WTC11 (cell line): ENCODE results near the gene ASCL2. TPM values are rescaled to one million over a fixed set of nuclear protein-coding genes. Genes with fewer than 3 reads are reported as not detected.

Experiments used
- ATAC-seq: fragments of 200-7000 bp; cut with Tn5 transposase; 2 replicates; pipeline ENCODE4 v1.10.0; 2021; ENCODE audit warnings: mild to moderate bottlenecking, moderate library complexity
- CTCF ChIA-PET: fragments of 300-600 bp; sonication (Branson Sonifier 250); formaldehyde crosslinking; loops from one replicate; lab custom pipeline; 2021; ENCODE audit warnings: antibody characterized with exemption; lab: Charles Lee
- POLR2A ChIA-PET: fragments of 350-600 bp; sonication (Branson Sonifier 250); formaldehyde crosslinking; loops from one replicate; lab custom pipeline; 2021; ENCODE audit warnings: antibody characterized with exemption; lab: Charles Lee
- DNase-seq: peaks from one replicate; pipeline ENCODE4 v3.0.0; 2021; ENCODE audit warnings: low spot score
- H3K27ac Mint-ChIP-seq: 2 replicates; pipeline ENCODE4 v1.8.0; 2021; ENCODE audit warnings: mixed read lengths
- H3K27me3 Mint-ChIP-seq: 2 replicates; pipeline ENCODE4 v1.8.0; 2021; ENCODE audit warnings: low read depth, mild to moderate bottlenecking, moderate library complexity, mixed read lengths
- H3K36me3 Mint-ChIP-seq: 2 replicates; pipeline ENCODE4 v1.8.0; 2021; ENCODE audit warnings: mixed read lengths
- H3K4me1 Mint-ChIP-seq: 2 replicates; pipeline ENCODE4 v1.8.0; 2022; ENCODE audit warnings: mixed read lengths
- H3K4me3 Mint-ChIP-seq: 2 replicates; pipeline ENCODE4 v1.8.0; 2021; ENCODE audit warnings: mild to moderate bottlenecking, moderate library complexity, mixed read lengths
- H3K9me3 Mint-ChIP-seq: 2 replicates; pipeline ENCODE4 v1.8.0; 2021; ENCODE audit warnings: mixed read lengths
- CBFB ChIP-seq: sonication (generic); formaldehyde crosslinking; IDR thresholded peaks from 2 replicates; pipeline ENCODE4 v1.8.1; 2022; ENCODE audit warnings: mild to moderate bottlenecking, low read depth, missing genetic modification reagents
- CREB1 ChIP-seq: sonication (generic); formaldehyde crosslinking; IDR thresholded peaks from 2 replicates; pipeline ENCODE4 v1.8.0; 2023; ENCODE audit warnings: mild to moderate bottlenecking, missing genetic modification reagents
- ESRRA ChIP-seq: sonication (generic); formaldehyde crosslinking; IDR thresholded peaks from 2 replicates; pipeline ENCODE4 v1.8.1; 2022; ENCODE audit warnings: mild to moderate bottlenecking, missing genetic modification reagents, borderline replicate concordance
- GABPB1 ChIP-seq: sonication (generic); formaldehyde crosslinking; IDR thresholded peaks from 2 replicates; pipeline ENCODE4 v1.8.1; 2023; ENCODE audit warnings: mild to moderate bottlenecking, missing genetic modification reagents
- HMGA2 ChIP-seq: fragments of 250-450 bp; sonication (Bioruptor Pico); IDR thresholded peaks from 2 replicates; pipeline ENCODE4 v1.4.0; 2021; ENCODE audit warnings: mild to moderate bottlenecking, moderate library complexity
- JAZF1 ChIP-seq: fragments of 250-450 bp; sonication (Bioruptor Pico); IDR thresholded peaks from 2 replicates; pipeline ENCODE4 v1.9.0; 2021; ENCODE audit warnings: moderate library complexity, mild to moderate bottlenecking, inconsistent platforms
- MYBL2 ChIP-seq: sonication (generic); formaldehyde crosslinking; IDR thresholded peaks from 2 replicates; pipeline ENCODE4 v1.8.1; 2023; ENCODE audit warnings: mild to moderate bottlenecking, moderate library complexity, missing genetic modification reagents
- NFE2L1 ChIP-seq: sonication (generic); formaldehyde crosslinking; IDR thresholded peaks from 2 replicates; pipeline ENCODE4 v1.8.1; 2023; ENCODE audit warnings: missing genetic modification reagents
- NFYB ChIP-seq: sonication (generic); formaldehyde crosslinking; conservative IDR thresholded peaks from 2 replicates; pipeline ENCODE4 v1.8.0; 2022; ENCODE audit warnings: low read depth, missing genetic modification reagents
- PREB ChIP-seq: sonication (generic); formaldehyde crosslinking; IDR thresholded peaks from 2 replicates; pipeline ENCODE4 v1.8.1; 2022; ENCODE audit warnings: mild to moderate bottlenecking, missing genetic modification reagents, moderate library complexity, borderline replicate concordance
- RORB ChIP-seq: fragments of 250-450 bp; sonication (Bioruptor Pico); IDR thresholded peaks from 2 replicates; pipeline ENCODE4 v1.9.0; 2021; ENCODE audit warnings: mild to moderate bottlenecking
- SOX15 ChIP-seq: fragments of 250-450 bp; sonication (Bioruptor Pico); IDR thresholded peaks from 2 replicates; pipeline ENCODE4 v1.9.0; 2021; ENCODE audit warnings: mild to moderate bottlenecking
- TCF7 ChIP-seq: sonication (generic); formaldehyde crosslinking; IDR thresholded peaks from 2 replicates; pipeline ENCODE4 v1.8.0; 2022; ENCODE audit warnings: mild to moderate bottlenecking, low read depth, missing genetic modification reagents, moderate library complexity
- ZNF121 ChIP-seq: sonication (generic); formaldehyde crosslinking; IDR thresholded peaks from 2 replicates; pipeline ENCODE4 v1.8.0; 2023; ENCODE audit warnings: missing genetic modification reagents
- ZNF138 ChIP-seq: sonication (generic); formaldehyde crosslinking; conservative IDR thresholded peaks from 2 replicates; pipeline ENCODE4 v1.8.1; 2022; ENCODE audit warnings: mild to moderate bottlenecking, moderate library complexity, missing genetic modification reagents
- ZNF263 ChIP-seq: sonication (generic); formaldehyde crosslinking; IDR thresholded peaks from 2 replicates; pipeline ENCODE4 v1.8.1; 2022; ENCODE audit warnings: low read depth, mild to moderate bottlenecking, moderate library complexity, missing genetic modification reagents
- ZNF423 ChIP-seq: fragments of 250-450 bp; sonication (Bioruptor Pico); IDR thresholded peaks from 2 replicates; pipeline ENCODE4 v2.1.2; 2022; ENCODE audit warnings: mild to moderate bottlenecking, moderate library complexity
- ZNF671 ChIP-seq: fragments of 250-450 bp; sonication (Bioruptor Pico); IDR thresholded peaks from 2 replicates; pipeline ENCODE4 v1.8.0; 2021; ENCODE audit warnings: mild to moderate bottlenecking
- total RNA-seq: library from RNA; stranded (reverse); gene quantifications from 3 replicates; pipeline ENCODE4 v1.2.3, GENCODE V29; 2021
- TF ChIP-seq, protein P1 (sequence below): sonication (generic); formaldehyde crosslinking; IDR thresholded peaks from 2 replicates; pipeline ENCODE4 v1.8.1; 2023; ENCODE audit warnings: mild to moderate bottlenecking, missing genetic modification reagents, moderate library complexity
- TF ChIP-seq, protein P2 (sequence below): sonication (generic); formaldehyde crosslinking; conservative IDR thresholded peaks from 2 replicates; pipeline ENCODE4 v1.8.1; 2022; ENCODE audit warnings: mild to moderate bottlenecking, missing genetic modification reagents
- TF ChIP-seq, protein P3 (sequence below): sonication (generic); formaldehyde crosslinking; IDR thresholded peaks from 2 replicates; pipeline ENCODE4 v1.8.1; 2023; ENCODE audit warnings: mild to moderate bottlenecking, missing genetic modification reagents, moderate library complexity
- TF ChIP-seq, protein P4 (sequence below): sonication (generic); formaldehyde crosslinking; IDR thresholded peaks from 2 replicates; pipeline ENCODE4 v1.8.0; 2023; ENCODE audit warnings: missing genetic modification reagents
- TF ChIP-seq, protein P5 (sequence below): sonication (generic); formaldehyde crosslinking; IDR thresholded peaks from 2 replicates; pipeline ENCODE4 v1.8.0; 2022; ENCODE audit warnings: mild to moderate bottlenecking, missing genetic modification reagents
- TF ChIP-seq, protein P6 (sequence below): sonication (generic); formaldehyde crosslinking; IDR thresholded peaks from 2 replicates; pipeline ENCODE4 v1.8.1; 2022; ENCODE audit warnings: missing genetic modification reagents, borderline replicate concordance

The ASCL2 gene
- total RNA-seq, 1 experiment from 2014 or later: 0.24 TPM

- ATAC-seq (no peak), DNase-seq (no peak)
- H3K9me3 Mint-ChIP-seq: no peaks in the 10 kb centered on the region
- no peak overlapping the region for H3K4me3 Mint-ChIP-seq
- H3K36me3 Mint-ChIP-seq: no peaks in the 10 kb centered on the region
- peaks cover 19% of the 10 kb centered on the region for H3K4me1 Mint-ChIP-seq
- no peak overlapping the region for H3K27ac Mint-ChIP-seq
- no peak for TF ChIP-seq NFE2L1 (CRISPR knock-in tag)
- TF ChIP-seq JAZF1: no peak
- TF ChIP-seq ESRRA (CRISPR knock-in tag): no peak
- no peak for TF ChIP-seq ZNF138 (CRISPR knock-in tag)
- no peak for TF ChIP-seq NFYB
- TF ChIP-seq, protein P1, sequence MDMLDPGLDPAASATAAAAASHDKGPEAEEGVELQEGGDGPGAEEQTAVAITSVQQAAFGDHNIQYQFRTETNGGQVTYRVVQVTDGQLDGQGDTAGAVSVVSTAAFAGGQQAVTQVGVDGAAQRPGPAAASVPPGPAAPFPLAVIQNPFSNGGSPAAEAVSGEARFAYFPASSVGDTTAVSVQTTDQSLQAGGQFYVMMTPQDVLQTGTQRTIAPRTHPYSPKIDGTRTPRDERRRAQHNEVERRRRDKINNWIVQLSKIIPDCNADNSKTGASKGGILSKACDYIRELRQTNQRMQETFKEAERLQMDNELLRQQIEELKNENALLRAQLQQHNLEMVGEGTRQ (CRISPR knock-in tag): no peak
- no peak for TF ChIP-seq ZNF671 (CRISPR knock-in tag)
- CTCF ChIA-PET: no interaction called here
- peaks cover 79% of the 10 kb centered on the region for H3K27me3 Mint-ChIP-seq
- POLR2A ChIA-PET: no interaction called here
Observed at GRCh38 chr11:2272228-2272945, 2.0 kb upstream of the ASCL2 start.

DNA sequence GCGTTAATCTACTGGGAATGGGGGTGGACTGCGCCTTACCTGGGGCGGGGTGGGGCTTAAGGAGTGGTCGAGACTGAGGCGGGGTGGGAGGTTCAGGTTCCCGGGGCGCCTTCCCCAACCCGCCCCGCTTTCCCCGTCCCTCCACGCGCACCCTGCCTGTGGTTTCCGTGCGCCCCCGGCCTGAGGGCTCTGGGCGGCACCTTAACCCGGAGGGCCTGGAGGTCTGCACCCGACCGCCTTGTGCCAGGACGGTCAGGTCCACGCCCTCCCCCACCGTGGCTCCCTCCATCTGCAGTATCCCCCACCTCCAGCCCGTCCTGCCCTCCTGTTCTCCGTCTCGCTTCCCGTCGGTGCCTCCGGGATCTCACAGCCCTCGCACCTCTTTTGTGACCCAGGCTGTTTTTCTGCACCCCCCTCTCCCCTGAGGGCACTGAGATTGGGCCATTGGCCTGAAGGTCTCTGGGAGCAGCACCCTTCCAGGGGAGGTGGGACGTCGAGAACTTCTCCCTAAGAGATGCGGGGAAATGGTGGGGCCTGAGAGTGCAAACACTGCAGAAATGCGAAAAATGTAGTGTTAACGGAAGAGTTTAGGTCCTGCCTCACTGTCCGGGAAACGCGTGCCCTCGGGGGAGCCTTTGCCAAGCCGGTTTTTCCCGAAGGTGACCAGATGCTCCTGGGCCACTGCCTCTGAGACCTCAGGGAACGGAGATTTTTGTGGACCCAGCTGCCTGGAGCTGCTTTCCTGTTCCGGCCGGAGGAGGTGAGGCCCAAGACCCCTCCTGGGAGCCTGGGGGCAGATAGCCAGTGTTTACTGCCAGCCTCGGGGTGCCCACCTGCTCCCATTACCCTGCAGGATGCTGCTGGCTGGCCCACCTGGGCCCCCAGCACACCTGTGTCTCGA is 1.2 kb upstream of the ASCL2 start:
- POLR2A ChIA-PET: no interaction called here
- ATAC-seq (no peak), DNase-seq (no peak)
- Mint-ChIP-seq H3K36me3 (no peaks in the 10 kb centered on the region), H3K4me3 (peak overlapping the region; percentile 50), H3K9me3 (no peaks in the 10 kb centered on the region), H3K4me1 (peaks cover 11% of the 10 kb centered on the region), H3K27ac (no peak overlapping the region), H3K27me3 (peaks cover 74% of the 10 kb centered on the region)
- TF ChIP-seq, protein P1 (CRISPR knock-in tag): no peak
- no peak for TF ChIP-seq TCF7
- no peak for TF ChIP-seq ZNF121
- no peak for TF ChIP-seq HMGA2 (CRISPR knock-in tag)
- TF ChIP-seq SOX15 (CRISPR knock-in tag): no peak
- TF ChIP-seq, protein P2, sequence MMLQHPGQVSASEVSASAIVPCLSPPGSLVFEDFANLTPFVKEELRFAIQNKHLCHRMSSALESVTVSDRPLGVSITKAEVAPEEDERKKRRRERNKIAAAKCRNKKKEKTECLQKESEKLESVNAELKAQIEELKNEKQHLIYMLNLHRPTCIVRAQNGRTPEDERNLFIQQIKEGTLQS (CRISPR knock-in tag): no peak
- TF ChIP-seq, protein P3, sequence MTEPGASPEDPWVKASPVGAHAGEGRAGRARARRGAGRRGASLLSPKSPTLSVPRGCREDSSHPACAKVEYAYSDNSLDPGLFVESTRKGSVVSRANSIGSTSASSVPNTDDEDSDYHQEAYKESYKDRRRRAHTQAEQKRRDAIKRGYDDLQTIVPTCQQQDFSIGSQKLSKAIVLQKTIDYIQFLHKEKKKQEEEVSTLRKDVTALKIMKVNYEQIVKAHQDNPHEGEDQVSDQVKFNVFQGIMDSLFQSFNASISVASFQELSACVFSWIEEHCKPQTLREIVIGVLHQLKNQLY (CRISPR knock-in tag): no peak
- no peak for TF ChIP-seq ZNF423 (CRISPR knock-in tag)
- TF ChIP-seq MYBL2: no peak
- TF ChIP-seq, protein P4, sequence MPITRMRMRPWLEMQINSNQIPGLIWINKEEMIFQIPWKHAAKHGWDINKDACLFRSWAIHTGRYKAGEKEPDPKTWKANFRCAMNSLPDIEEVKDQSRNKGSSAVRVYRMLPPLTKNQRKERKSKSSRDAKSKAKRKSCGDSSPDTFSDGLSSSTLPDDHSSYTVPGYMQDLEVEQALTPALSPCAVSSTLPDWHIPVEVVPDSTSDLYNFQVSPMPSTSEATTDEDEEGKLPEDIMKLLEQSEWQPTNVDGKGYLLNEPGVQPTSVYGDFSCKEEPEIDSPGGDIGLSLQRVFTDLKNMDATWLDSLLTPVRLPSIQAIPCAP (CRISPR knock-in tag): no peak
- no peak for TF ChIP-seq CREB1 (CRISPR knock-in tag)
- TF ChIP-seq, protein P5, sequence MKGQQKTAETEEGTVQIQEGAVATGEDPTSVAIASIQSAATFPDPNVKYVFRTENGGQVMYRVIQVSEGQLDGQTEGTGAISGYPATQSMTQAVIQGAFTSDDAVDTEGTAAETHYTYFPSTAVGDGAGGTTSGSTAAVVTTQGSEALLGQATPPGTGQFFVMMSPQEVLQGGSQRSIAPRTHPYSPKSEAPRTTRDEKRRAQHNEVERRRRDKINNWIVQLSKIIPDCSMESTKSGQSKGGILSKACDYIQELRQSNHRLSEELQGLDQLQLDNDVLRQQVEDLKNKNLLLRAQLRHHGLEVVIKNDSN (CRISPR knock-in tag): no peak
- no peak for TF ChIP-seq PREB
- TF ChIP-seq ZNF263 (CRISPR knock-in tag): no peak
- TF ChIP-seq CBFB: no peak
- TF ChIP-seq, protein P6, sequence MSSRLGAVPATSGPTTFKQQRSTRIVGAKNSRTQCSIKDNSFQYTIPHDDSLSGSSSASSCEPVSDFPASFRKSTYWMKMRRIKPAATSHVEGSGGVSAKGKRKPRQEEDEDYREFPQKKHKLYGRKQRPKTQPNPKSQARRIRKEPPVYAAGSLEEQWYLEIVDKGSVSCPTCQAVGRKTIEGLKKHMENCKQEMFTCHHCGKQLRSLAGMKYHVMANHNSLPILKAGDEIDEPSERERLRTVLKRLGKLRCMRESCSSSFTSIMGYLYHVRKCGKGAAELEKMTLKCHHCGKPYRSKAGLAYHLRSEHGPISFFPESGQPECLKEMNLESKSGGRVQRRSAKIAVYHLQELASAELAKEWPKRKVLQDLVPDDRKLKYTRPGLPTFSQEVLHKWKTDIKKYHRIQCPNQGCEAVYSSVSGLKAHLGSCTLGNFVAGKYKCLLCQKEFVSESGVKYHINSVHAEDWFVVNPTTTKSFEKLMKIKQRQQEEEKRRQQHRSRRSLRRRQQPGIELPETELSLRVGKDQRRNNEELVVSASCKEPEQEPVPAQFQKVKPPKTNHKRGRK (CRISPR knock-in tag): no peak
- TF ChIP-seq RORB (CRISPR knock-in tag): no peak
- TF ChIP-seq GABPB1 (CRISPR knock-in tag): no peak
- CTCF ChIA-PET: interaction anchor here (0.6 kb wide), 1 partner anchor 129 kb away, joined by 5 read pairs; the partner anchor contains the start of gene TSSC4
